ENCODE results near the gene SLC5A8. TPM values are rescaled to one million over a fixed set of nuclear protein-coding genes. Genes with fewer than 3 reads are reported as not detected.
A peak's percentile ranks its signal among the peaks of the same experiment; 100 is the strongest.

Gene SLC5A8
- total and polyA plus RNA-seq, 4 donors: 1.3 to 7.0 (median 3.6) TPM

- no peaks in the 10 kb centered on the region for H3K27me3 ChIP-seq (ENCODE audit: control insufficient read depth in 3 of 3, insufficient read depth in 3 of 3, low read length in 2 of 3)
- H3K9ac ChIP-seq (ENCODE audit: insufficient read depth in 1 of 2, low read length in 2 of 2): no peak overlapping the region
- no peaks in the 10 kb centered on the region for H3K36me3 ChIP-seq (ENCODE audit: control insufficient read depth in 4 of 4, insufficient read depth in 4 of 4, low read length in 4 of 4)
- no peak overlapping the region for H3K4me3 ChIP-seq
- WGBS, 2 donors: 85 to 88% methylated on average over 2 of the region's 2 CpGs
- no peaks in the 10 kb centered on the region for H3K4me1 ChIP-seq (ENCODE audit: control insufficient read depth in 5 of 5, insufficient read depth in 5 of 5, low read length in 5 of 5)
- DNase-seq (no peak), ATAC-seq (ENCODE audit: insufficient read depth, low FRiP score) (no peak)
- H3K9me3 ChIP-seq (ENCODE audit: control insufficient read depth in 4 of 4, insufficient read depth in 3 of 4, low read length in 3 of 4): peaks cover 0 to 2% (median 0%) of the 10 kb centered on the region in 4 donors
- TF ChIP-seq CTCF (IDR thresholded peaks at IDR 0.05; ENCODE audit: control extremely low read depth, extremely low read depth): no peak
- no peak overlapping the region for H3K27ac ChIP-seq (ENCODE audit: low read depth in 1 of 2, low read length in 1 of 2)
Observed at GRCh38 chr12:101235686-101236085, 25.6 kb upstream of the SLC5A8 start.

DNA sequence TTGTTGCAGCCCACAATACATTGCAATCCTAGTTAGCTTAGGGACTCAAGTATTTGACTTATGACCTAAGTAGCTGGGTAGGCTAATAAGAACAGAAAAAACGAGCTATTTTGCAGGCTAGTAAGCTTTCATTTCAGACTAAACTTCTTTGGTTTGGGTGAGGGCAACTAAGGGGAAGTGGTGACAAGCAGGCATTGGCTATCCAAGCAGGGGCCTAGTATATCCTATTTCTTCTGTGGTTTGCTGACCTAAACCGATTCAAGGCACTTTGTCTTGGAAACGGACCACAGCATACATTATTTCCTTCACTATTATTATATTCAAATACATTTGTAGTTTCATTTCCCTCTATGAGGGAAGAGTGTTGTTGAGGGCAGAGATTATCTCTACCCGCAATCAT is 21.6 kb upstream of the SLC5A8 start:
- 52 to 62% methylated on average over 4 of the region's 4 CpGs for WGBS, 2 donors
- Histone ChIP-seq H3K4me3 (no peak overlapping the region), H3K36me3 (ENCODE audit: control insufficient read depth in 4 of 4, insufficient read depth in 4 of 4, low read length in 4 of 4) (no peaks in the 10 kb centered on the region), H3K9ac (ENCODE audit: insufficient read depth in 1 of 2, low read length in 2 of 2) (no peak overlapping the region), H3K27me3 (ENCODE audit: control insufficient read depth in 3 of 3, insufficient read depth in 3 of 3, low read length in 2 of 3) (peaks cover 0 to 3% (median 0%) of the 10 kb centered on the region in 3 donors), H3K4me1 (ENCODE audit: control insufficient read depth in 5 of 5, insufficient read depth in 5 of 5, low read length in 5 of 5) (no peaks in the 10 kb centered on the region), H3K27ac (ENCODE audit: low read depth in 1 of 2, low read length in 1 of 2) (no peak overlapping the region), H3K9me3 (ENCODE audit: control insufficient read depth in 4 of 4, insufficient read depth in 3 of 4, low read length in 3 of 4) (no peaks in the 10 kb centered on the region)
- ATAC-seq (ENCODE audit: insufficient read depth, low FRiP score): no peak
- TF ChIP-seq CTCF (IDR thresholded peaks at IDR 0.05; ENCODE audit: control extremely low read depth, extremely low read depth): no peak
- no peak for DNase-seq

DNA sequence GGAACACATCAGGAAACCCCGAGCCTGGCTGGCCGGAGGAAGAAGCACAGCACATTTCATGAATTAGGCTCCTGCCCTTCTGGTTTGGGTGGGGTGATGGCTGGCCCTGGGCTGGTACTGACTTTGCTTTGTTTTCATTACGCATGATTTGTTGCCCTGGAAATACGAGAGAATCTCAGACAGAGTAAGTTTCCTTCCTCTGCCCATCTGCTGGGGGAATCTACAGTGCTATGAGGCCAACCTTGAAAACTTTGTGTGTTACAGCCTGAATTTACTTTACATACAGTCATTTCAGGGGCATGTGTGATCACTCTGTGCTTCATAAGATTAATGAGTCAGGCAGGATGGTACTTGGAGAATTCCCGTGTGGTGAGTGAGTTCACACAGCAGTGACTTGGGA is 20.5 kb upstream of the SLC5A8 start:
- no peaks in the 10 kb centered on the region for H3K4me1 ChIP-seq (ENCODE audit: control insufficient read depth in 5 of 5, insufficient read depth in 5 of 5, low read length in 5 of 5)
- H3K27me3 ChIP-seq (ENCODE audit: control insufficient read depth in 3 of 3, insufficient read depth in 3 of 3, low read length in 2 of 3): peaks cover 0 to 3% (median 0%) of the 10 kb centered on the region in 3 donors
- no peaks in the 10 kb centered on the region for H3K9me3 ChIP-seq (ENCODE audit: control insufficient read depth in 4 of 4, insufficient read depth in 3 of 4, low read length in 3 of 4)
- no peak overlapping the region for H3K9ac ChIP-seq (ENCODE audit: insufficient read depth in 1 of 2, low read length in 2 of 2)
- ATAC-seq (ENCODE audit: insufficient read depth, low FRiP score) (peak; percentile 37), DNase-seq (no peak)
- H3K36me3 ChIP-seq (ENCODE audit: control insufficient read depth in 4 of 4, insufficient read depth in 4 of 4, low read length in 4 of 4): no peaks in the 10 kb centered on the region
- no peak for TF ChIP-seq CTCF (IDR thresholded peaks at IDR 0.05; ENCODE audit: control extremely low read depth, extremely low read depth)
- no peak overlapping the region for H3K4me3 ChIP-seq
- H3K27ac ChIP-seq (ENCODE audit: low read depth in 1 of 2, low read length in 1 of 2): peak overlapping the region in 1 of 2 donors; percentile 13
- WGBS, 2 donors: 43 to 63% methylated on average over 5 of the region's 5 CpGs

- H3K9me3 ChIP-seq (ENCODE audit: control insufficient read depth in 4 of 4, insufficient read depth in 3 of 4, low read length in 3 of 4): no peaks in the 10 kb centered on the region
- H3K27ac ChIP-seq (ENCODE audit: low read depth in 1 of 2, low read length in 1 of 2): no peak overlapping the region
- no peak overlapping the region for H3K4me3 ChIP-seq
- TF ChIP-seq CTCF (IDR thresholded peaks at IDR 0.05; ENCODE audit: control extremely low read depth, extremely low read depth): no peak
- H3K27me3 ChIP-seq (ENCODE audit: control insufficient read depth in 3 of 3, insufficient read depth in 3 of 3, low read length in 2 of 3): peaks cover 0 to 3% (median 0%) of the 10 kb centered on the region in 3 donors
- no peaks in the 10 kb centered on the region for H3K36me3 ChIP-seq (ENCODE audit: control insufficient read depth in 4 of 4, insufficient read depth in 4 of 4, low read length in 4 of 4)
- WGBS, 2 donors: 67 to 75% methylated on average over 7 of the region's 7 CpGs
- ATAC-seq (ENCODE audit: insufficient read depth, low FRiP score) (peak; percentile 48), DNase-seq (no peak)
- no peak overlapping the region for H3K9ac ChIP-seq (ENCODE audit: insufficient read depth in 1 of 2, low read length in 2 of 2)
- H3K4me1 ChIP-seq (ENCODE audit: control insufficient read depth in 5 of 5, insufficient read depth in 5 of 5, low read length in 5 of 5): no peaks in the 10 kb centered on the region
Observed at GRCh38 chr12:101229841-101230241, 19.8 kb upstream of the SLC5A8 start.
